ENCODE data around the gene LRRC74A. TPM values are rescaled to one million over a fixed set of nuclear protein-coding genes. Genes with fewer than 3 reads are reported as not detected.

The LRRC74A gene
- total RNA-seq, 2 donors from 2014 or later: not detected

DNA sequence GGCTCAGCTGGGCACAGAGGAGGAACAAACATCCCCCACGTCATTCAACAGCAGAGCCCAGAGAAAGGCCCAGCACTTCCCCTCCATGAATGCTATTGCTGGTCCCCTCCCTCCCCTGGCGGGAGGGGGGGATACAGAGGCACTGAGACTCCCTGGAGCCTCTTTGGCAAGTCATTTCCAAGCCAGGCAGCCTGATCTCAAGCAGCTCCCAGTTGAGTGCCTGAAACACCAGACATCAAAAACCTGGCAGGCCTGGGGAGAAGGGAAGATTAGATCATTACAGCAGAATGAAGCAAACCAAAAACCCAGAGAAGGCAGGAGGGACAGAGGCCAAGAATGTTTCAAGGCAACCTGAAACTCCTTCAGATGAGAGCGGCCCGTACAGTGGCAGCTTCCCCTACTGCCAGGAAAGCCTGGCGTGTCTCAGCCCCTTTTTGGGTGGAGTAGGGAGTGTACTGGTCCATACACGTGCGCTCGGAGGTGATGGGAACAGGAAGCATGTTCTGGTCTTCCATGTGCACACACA is 92.1 kb downstream of the LRRC74A start:
- peak; percentile 56 for DNase-seq
- Histone ChIP-seq H3K4me3 (no peak overlapping the region), H3K27ac (peak overlapping the region; percentile 82), H3K4me1 (peaks cover 24% of the 10 kb centered on the region), H3K9ac (ENCODE audit: low read depth in 2 of 2, low read length in 2 of 2) (peak overlapping the region; percentile 31 to 48), H3K36me3 (no peaks in the 10 kb centered on the region), H3K9me3 (no peaks in the 10 kb centered on the region), H3K27me3 (no peaks in the 10 kb centered on the region)
- intact Hi-C loops (cut with DNase I): loop anchor here (5.0 kb wide), 1 partner anchor 39 kb away; no protein-coding TSS in a partner anchor
- TF ChIP-seq, protein P1, sequence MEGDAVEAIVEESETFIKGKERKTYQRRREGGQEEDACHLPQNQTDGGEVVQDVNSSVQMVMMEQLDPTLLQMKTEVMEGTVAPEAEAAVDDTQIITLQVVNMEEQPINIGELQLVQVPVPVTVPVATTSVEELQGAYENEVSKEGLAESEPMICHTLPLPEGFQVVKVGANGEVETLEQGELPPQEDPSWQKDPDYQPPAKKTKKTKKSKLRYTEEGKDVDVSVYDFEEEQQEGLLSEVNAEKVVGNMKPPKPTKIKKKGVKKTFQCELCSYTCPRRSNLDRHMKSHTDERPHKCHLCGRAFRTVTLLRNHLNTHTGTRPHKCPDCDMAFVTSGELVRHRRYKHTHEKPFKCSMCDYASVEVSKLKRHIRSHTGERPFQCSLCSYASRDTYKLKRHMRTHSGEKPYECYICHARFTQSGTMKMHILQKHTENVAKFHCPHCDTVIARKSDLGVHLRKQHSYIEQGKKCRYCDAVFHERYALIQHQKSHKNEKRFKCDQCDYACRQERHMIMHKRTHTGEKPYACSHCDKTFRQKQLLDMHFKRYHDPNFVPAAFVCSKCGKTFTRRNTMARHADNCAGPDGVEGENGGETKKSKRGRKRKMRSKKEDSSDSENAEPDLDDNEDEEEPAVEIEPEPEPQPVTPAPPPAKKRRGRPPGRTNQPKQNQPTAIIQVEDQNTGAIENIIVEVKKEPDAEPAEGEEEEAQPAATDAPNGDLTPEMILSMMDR (IDR thresholded peaks at IDR 0.05): no peak

GRCh38 chr14:76918782-76919394 is 92.7 kb downstream of the LRRC74A start:
- Histone ChIP-seq H3K4me1 (peaks cover 24% of the 10 kb centered on the region), H3K27me3 (no peaks in the 10 kb centered on the region), H3K36me3 (no peaks in the 10 kb centered on the region), H3K27ac (peak overlapping the region; percentile 82), H3K9me3 (no peaks in the 10 kb centered on the region), H3K9ac (ENCODE audit: low read depth in 2 of 2, low read length in 2 of 2) (peak overlapping the region; percentile 31 to 74), H3K4me3 (no peak overlapping the region)
- intact Hi-C loops (cut with DNase I): loop anchor here (5.0 kb wide), 1 partner anchor 38 kb away; no protein-coding TSS in a partner anchor
- DNase-seq: peak; percentile 91
- TF ChIP-seq, protein P1 (IDR thresholded peaks at IDR 0.05): no peak

Other genes with a start within 250 kb of the LRRC74A start
- 1 to 10 TPM; 2.9 to 3.6 TPM for gene VASH1, start 64.9 kb upstream of the LRRC74A start, total RNA-seq
- gene ANGEL1, start 13.5 kb upstream of the LRRC74A start, total RNA-seq: 10 to 100 TPM; 10.7 to 15.3 TPM
- gene IRF2BPL, start 202.3 kb downstream of the LRRC74A start, total RNA-seq: 10 to 100 TPM; 18.3 to 27.1 TPM

All from colonic mucosa (tissue), 4 donors.